HUES64 (cell line): ENCODE results near the gene RERG.

Experiments used
- H3K27ac ChIP-seq: 2 replicates; pipeline ENCODE4 v1.7.0; 2013; ENCODE audit warnings: low read depth, low read length, inconsistent platforms
- H3K27me3 ChIP-seq: 2 replicates; pipeline ENCODE4 v1.6.1; 2013; ENCODE audit warnings: mild to moderate bottlenecking, low read length; ENCODE audit not compliant: insufficient read depth
- H3K36me3 ChIP-seq: 2 replicates; pipeline ENCODE4 v1.6.1; 2013; ENCODE audit warnings: mild to moderate bottlenecking, low read length; ENCODE audit not compliant: insufficient read depth
- H3K4me1 ChIP-seq: 2 replicates; pipeline ENCODE4 v1.6.1; 2013; ENCODE audit warnings: mild to moderate bottlenecking, low read length, moderate library complexity; ENCODE audit not compliant: insufficient read depth
- H3K4me3 ChIP-seq: 2 replicates; pipeline ENCODE4 v1.5.1; 2013; ENCODE audit warnings: mild to moderate bottlenecking, low read length, moderate library complexity
- H3K9ac ChIP-seq: 2 replicates; pipeline ENCODE4 v1.6.1; 2013; ENCODE audit warnings: mild to moderate bottlenecking, low read depth, low read length
- H3K9me3 ChIP-seq: 2 replicates; pipeline ENCODE4 v1.6.1; 2013; ENCODE audit warnings: low read depth, low read length; ENCODE audit not compliant: insufficient read depth
- WGBS: fragments of 150-250, 120-280 bp; methylation state at CpG from one replicate; pipeline ENCODE4 v1.1.7; 2013; ENCODE audit warnings: missing lambda C conversion rate; 5-methylcytosine and 5-hydroxymethylcytosine counted together

RERG gene

DNA sequence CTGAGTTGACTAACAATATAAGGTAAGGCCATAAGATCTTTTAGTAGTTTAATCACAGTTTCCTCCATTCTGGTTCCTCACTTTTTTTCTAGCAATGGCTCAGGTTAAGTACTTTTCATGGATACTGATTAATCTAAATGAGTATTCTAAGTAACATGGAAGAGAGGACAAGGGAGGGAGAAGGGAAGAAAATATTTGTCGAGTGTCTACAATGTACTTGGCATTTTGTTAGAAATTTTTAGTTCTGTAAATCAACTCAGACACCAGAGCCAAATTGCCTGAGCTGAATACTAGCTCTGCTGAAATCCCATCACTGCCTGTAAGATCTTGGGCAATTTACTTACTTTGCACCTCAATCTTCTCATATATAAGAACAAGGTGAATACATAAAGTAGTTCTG is 20.2 kb downstream of the RERG start:
- Histone ChIP-seq H3K4me3 (no peak overlapping the region), H3K9me3 (no peaks in the 10 kb centered on the region), H3K27ac (no peak overlapping the region), H3K4me1 (no peaks in the 10 kb centered on the region; the same call in 1 of the 2 replicates), H3K27me3 (no peaks in the 10 kb centered on the region), H3K36me3 (no peaks in the 10 kb centered on the region), H3K9ac (no peak overlapping the region)
- WGBS, result 82% methylated on average over 1 of the region's 1 CpG

DNA sequence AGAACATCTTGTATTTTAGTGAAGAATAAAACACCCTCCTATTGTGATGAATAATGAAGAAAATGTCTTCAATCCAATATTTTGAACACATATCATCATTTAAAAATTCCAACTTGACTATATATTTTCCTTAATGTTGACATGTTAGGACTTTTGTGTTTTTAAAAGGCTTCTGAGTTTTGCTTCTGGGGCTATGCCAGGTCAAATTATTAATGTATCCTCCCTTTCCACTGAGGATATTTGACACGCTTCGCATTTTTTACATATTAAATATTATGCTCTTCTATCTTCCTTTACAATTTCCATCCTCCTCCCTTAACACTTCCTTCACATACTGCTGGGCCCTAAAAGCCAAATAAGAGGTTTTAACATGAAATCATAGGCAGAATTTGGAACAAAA is 20.6 kb downstream of the RERG start:
- no peaks in the 10 kb centered on the region; the same call in 1 of the 2 replicates for H3K4me1 ChIP-seq
- H3K36me3 ChIP-seq, result no peaks in the 10 kb centered on the region
- H3K27ac ChIP-seq, result no peak overlapping the region
- no peak overlapping the region for H3K4me3 ChIP-seq
- no peaks in the 10 kb centered on the region for H3K27me3 ChIP-seq
- H3K9me3 ChIP-seq, result no peaks in the 10 kb centered on the region
- WGBS, result 98% methylated on average over 2 of the region's 2 CpGs
- no peak overlapping the region for H3K9ac ChIP-seq

DNA sequence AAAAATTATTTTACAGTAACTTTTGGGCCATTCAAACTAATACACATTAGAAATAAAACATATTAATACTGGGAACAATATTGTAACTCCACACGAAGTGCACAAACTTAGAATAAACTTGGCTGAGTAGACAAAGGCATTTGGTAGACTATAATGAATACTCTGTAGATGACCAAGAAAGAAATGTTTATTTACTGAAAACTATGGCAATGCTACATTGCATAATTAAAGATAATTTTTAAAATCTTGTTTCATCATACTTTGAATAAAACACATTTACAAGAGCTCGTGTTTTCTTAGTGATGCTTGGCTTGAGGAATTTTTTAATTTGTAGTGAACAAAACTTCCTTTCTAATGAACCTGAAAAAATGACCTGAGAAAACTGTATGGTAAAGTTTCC is 21.3 kb downstream of the RERG start:
- WGBS, result 100% methylated on average over 1 of the region's 2 CpGs
- Histone ChIP-seq H3K4me3 (no peak overlapping the region), H3K4me1 (no peaks in the 10 kb centered on the region), H3K27ac (no peak overlapping the region), H3K27me3 (no peaks in the 10 kb centered on the region), H3K9me3 (no peaks in the 10 kb centered on the region), H3K9ac (no peak overlapping the region), H3K36me3 (no peaks in the 10 kb centered on the region)

DNA sequence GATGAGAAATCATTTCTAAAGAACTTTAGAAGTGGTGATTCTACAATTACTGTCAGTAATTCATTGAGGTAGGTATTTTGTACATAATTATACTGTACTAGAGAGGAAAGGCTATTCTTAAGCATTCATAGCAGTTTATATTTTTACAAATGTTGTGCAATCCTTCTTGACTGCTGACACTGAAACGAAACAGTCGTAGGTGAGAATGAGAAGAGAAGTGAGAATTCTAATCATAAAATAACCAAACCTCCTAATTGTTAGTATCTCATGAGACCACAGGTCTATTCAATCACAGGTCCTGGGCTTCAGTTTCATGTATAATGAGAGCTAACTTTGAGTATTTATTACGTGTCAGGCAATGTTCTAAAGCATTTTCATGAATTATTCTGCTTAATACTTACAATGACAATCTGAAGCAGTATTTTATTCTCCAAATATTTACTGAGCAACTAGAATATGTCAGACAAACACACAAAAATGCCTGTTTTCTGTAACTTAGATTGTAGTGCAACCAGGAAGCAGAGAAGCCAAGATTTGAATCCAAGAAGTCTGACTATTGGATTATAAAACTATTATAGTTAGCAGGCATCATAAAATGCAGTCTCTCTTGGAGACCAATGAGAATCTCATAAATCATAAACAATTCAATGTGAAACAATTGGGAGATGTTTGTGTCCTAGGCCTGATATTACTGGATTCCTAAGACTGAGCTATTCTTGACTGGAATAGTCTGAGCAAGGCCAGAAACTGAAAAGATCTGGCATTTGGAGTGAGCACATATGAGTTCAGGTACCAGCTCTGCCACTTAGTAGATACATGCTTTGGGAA is 24.3 kb downstream of the RERG start:
- no peaks in the 10 kb centered on the region for H3K36me3 ChIP-seq
- no peak overlapping the region for H3K27ac ChIP-seq
- 88% methylated on average over 1 of the region's 3 CpGs for WGBS
- H3K9ac ChIP-seq, result no peak overlapping the region
- H3K4me1 ChIP-seq, result no peaks in the 10 kb centered on the region
- no peaks in the 10 kb centered on the region for H3K9me3 ChIP-seq
- no peaks in the 10 kb centered on the region for H3K27me3 ChIP-seq
- no peak overlapping the region for H3K4me3 ChIP-seq

DNA sequence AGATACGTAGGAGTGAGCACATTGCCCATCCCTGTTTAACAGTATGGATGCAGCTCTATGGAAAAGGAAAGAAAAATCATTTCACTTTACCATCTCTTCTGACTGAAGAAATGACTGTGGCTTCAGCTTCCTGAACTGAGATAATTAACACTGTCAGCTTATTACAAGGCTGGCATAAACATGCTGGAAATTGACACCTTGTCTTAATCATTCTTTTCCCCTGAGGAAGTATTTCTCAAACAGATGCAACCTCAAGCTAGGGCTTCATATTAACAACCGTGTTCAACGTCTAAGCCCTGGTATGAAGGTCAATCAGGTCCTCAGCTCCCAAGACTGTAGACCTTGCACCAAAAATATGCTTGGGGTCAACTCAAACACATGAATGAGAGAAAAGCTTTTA is 25.0 kb downstream of the RERG start:
- 94% methylated on average over 3 of the region's 3 CpGs for WGBS
- Histone ChIP-seq H3K27me3 (no peaks in the 10 kb centered on the region), H3K27ac (no peak overlapping the region), H3K36me3 (no peaks in the 10 kb centered on the region), H3K9ac (no peak overlapping the region), H3K4me3 (no peak overlapping the region), H3K4me1 (no peaks in the 10 kb centered on the region), H3K9me3 (no peaks in the 10 kb centered on the region)

DNA sequence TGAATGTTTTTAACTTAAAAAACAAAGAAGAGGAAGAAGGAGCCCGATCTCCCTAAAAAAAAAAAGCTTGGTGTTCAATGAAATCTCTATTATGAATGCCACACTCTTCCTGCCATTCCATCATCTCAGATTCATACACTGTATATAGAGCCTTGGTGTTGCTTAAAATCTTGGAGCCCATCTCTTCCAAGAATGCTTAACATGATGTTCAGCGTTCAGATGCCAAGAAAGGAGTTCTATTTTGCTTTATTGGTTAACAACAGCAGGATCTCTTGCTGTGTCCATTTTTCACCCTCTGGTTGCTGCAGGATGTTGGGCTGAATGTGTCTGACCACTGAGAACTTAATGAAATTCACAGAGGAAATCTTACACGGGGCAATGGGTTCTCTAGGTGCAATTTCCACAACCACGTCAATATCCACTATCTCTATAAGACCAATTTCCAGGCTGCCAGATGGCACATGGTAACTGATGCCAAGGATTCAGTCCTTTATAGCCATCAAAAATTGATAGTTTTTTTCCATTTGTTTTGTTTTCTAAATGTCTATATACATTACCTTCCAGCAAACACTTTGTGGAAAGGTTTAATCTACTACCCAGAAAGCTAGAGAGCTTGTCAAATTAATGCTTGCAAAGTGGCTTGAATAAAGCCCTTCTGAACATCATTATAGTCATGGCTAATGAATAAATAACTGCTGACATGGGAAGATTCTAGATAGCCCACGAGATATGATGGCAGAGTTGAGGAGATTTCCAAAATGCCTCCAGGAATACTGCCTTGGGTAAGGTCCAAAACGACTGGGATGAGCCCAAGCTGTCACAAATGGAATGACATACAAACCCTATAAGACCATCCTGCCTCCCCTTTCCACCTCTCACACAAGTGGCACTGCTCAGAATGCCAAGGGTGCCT is 26.5 kb downstream of the RERG start:
- Histone ChIP-seq H3K27me3 (no peaks in the 10 kb centered on the region), H3K36me3 (no peaks in the 10 kb centered on the region), H3K27ac (no peak overlapping the region), H3K9me3 (no peaks in the 10 kb centered on the region), H3K9ac (no peak overlapping the region), H3K4me3 (no peak overlapping the region), H3K4me1 (no peaks in the 10 kb centered on the region)
- 81% methylated on average over 5 of the region's 6 CpGs for WGBS

DNA sequence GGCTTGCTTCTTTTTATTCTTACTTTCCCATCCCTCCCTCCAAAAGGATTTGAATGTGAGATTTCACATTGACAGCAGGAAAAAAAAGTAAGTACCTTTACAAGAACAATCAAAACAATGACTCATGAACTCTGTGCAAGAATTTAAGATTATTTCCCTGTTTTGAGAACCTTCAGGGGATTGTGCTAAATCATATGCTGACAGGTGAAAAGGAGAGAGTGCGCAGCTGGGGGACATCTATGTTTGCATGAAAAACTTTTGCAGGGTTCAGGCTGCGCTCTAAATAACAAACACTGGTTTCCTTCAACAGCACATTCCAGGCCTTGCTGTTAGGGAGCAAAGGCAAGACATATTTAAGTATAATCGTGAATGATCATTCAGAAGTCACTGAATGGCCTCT is 27.3 kb downstream of the RERG start:
- no peaks in the 10 kb centered on the region for H3K4me1 ChIP-seq
- no peak overlapping the region for H3K9ac ChIP-seq
- H3K36me3 ChIP-seq, result no peaks in the 10 kb centered on the region
- no peak overlapping the region for H3K4me3 ChIP-seq
- H3K27me3 ChIP-seq, result no peaks in the 10 kb centered on the region
- H3K9me3 ChIP-seq, result no peaks in the 10 kb centered on the region
- no peak overlapping the region for H3K27ac ChIP-seq
- 94% methylated on average over 3 of the region's 3 CpGs for WGBS

DNA sequence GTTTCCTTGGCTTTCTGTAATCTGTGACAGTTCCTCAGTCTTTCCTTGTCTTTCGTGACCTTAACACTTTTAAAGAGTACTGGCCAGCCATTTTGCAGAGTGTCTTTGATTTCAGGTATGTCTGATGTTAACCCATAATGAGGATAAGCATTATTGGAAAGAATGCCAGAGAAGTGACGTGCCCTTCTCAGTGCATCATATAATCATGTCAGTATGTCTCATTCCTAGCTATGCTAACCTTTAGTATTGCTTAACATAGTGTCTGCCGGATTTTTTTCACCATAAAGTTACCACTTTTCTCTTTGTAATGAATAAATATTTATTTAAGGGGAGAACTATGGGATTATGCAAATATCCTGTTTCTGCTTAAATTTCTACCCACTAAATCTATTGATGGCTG is 28.5 kb downstream of the RERG start:
- Histone ChIP-seq H3K4me3 (no peak overlapping the region), H3K9ac (no peak overlapping the region), H3K27ac (no peak overlapping the region), H3K27me3 (no peaks in the 10 kb centered on the region), H3K36me3 (no peaks in the 10 kb centered on the region), H3K9me3 (no peaks in the 10 kb centered on the region), H3K4me1 (no peaks in the 10 kb centered on the region)
- WGBS, result 90% methylated on average over 2 of the region's 3 CpGs

DNA sequence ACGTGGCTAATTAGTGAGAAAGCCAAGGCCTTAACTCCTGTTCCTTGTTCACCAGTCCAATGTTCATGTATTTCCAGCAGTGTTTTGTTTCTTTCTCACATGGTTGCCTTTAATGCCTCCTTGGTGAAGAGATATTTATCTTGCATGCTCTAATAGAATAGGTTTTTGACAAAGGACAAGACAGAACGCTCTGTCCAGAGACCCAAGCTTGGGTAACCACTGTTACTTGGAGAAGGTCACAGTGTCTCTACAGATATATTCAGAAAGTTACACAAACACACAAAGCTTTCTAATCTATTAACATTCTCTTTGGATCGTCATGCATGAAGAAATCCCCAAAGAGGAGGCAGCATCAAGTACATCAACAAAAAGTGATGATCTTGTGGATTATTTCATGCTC is 33.1 kb downstream of the RERG start:
- H3K9me3 ChIP-seq, result no peaks in the 10 kb centered on the region
- H3K4me1 ChIP-seq, result no peaks in the 10 kb centered on the region
- H3K4me3 ChIP-seq, result no peak overlapping the region
- 90% methylated on average over 3 of the region's 3 CpGs for WGBS
- H3K36me3 ChIP-seq, result no peaks in the 10 kb centered on the region
- H3K27me3 ChIP-seq, result no peaks in the 10 kb centered on the region
- no peak overlapping the region for H3K9ac ChIP-seq
- H3K27ac ChIP-seq, result no peak overlapping the region

DNA sequence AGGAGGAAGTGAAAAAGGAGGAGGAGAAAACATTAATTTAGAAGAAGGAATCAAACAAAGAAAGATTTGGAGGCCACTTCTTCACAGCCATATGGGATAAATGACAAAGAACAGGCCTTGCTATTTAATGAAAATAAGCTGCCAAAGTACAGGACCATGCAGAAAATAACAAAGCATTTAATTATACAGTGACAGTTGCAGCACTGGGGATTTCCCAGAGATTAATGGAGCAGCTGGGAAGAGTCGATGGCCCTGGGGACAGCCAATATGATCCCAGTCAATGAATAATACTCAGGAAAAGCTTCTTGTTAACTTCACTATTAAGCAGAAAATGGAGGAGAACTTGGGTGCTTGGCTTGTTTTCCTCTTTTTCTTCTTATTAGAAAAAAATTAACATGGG is 34.6 kb downstream of the RERG start:
- no peak overlapping the region for H3K27ac ChIP-seq
- 100% methylated on average over 1 of the region's 1 CpG for WGBS
- no peak overlapping the region for H3K4me3 ChIP-seq
- H3K27me3 ChIP-seq, result no peaks in the 10 kb centered on the region
- no peaks in the 10 kb centered on the region for H3K36me3 ChIP-seq
- H3K9ac ChIP-seq, result no peak overlapping the region
- no peaks in the 10 kb centered on the region for H3K4me1 ChIP-seq
- H3K9me3 ChIP-seq, result no peaks in the 10 kb centered on the region

DNA sequence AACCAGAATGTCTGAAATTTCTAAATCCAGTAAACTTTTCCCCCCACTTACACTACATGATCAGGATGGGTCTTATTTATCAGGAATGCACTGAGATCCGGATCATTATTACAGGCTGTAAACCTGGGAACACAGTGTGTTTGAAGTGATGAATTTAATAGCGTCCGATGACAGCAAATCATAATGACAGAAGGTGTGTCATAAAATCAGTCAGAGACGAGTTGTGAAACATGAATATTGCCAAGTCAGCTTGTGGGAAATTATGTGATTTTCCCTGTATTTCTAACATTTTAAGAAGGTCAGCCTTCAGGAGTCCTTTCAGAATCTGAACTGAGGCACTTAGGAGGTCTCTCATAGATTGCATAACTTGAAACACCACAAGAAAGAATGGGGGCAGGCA is 36.7 kb downstream of the RERG start:
- Histone ChIP-seq H3K36me3 (no peaks in the 10 kb centered on the region), H3K9me3 (no peaks in the 10 kb centered on the region), H3K4me1 (no peaks in the 10 kb centered on the region), H3K4me3 (no peak overlapping the region), H3K9ac (no peak overlapping the region), H3K27me3 (no peaks in the 10 kb centered on the region), H3K27ac (no peak overlapping the region)
- WGBS, result 91% methylated on average over 4 of the region's 4 CpGs
